Right lobe of liver (tissue), 4 donors: ENCODE results near the gene EEF2K.

Experiments
- POLR2A ChIP-seq: fragments of 450-650 bp; IDR thresholded peaks from one replicate; pipeline ENCODE4 v1.6.1; 2017; ENCODE audit warnings: antibody characterized with exemption, mild to moderate bottlenecking
- TF ChIP-seq, protein P1 (sequence below), 4 donors: fragments of 200-600 bp in 3 of 4; fragments of 450-650 bp in 1 of 4; IDR thresholded peaks; one replicate each; pipeline versions ENCODE4 v1.5.1 to v1.8.0; 2016 to 2022; ENCODE audit warnings: antibody characterized with exemption in 4 of 4, mild to moderate bottlenecking in 2 of 4
- donor health status: DM: no; HTN: no; CAD: no.
- donor health status: DM: no; HTN: no; CAD: no.
- donor health status: DM: no; HTN: yes; CAD: no.

DNA sequence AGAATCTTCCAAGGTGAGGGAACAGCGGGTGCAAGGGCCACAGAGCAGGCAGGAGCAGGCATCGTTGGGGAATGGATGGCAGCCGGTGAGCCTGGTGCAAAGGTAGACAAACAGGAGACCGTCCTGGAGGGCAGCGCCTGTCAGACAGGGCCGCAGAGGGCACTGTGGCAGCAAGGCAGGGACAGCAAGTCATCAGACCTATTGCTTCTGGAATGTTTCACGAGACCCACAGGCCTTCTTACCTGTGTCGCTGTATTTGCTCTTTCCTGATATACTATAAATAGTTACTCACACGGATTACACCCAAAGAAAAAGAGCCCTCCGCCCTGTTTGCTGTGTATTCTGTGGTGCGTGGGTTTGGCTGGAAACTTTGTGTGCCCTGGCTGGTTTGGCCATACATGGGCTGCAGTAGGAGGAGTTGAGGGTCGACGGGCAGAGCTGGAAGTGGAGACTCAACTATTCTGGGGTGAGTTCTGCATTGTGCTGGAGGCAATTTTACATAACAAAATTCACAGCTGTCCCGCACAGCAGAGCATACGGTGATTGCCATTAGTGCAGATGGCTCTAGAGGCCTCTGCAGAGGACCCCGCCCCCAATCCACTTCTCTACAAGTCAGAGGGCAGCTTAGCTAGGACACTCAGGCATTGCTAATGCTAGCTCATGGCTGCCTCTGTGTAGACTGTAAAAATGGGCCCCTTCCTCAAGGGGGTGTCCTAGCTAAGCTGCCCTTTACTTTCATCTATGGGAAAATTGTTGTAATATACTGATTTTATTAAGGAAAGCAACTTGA is 72.6 kb downstream of the EEF2K start:
- TF ChIP-seq, protein P1, sequence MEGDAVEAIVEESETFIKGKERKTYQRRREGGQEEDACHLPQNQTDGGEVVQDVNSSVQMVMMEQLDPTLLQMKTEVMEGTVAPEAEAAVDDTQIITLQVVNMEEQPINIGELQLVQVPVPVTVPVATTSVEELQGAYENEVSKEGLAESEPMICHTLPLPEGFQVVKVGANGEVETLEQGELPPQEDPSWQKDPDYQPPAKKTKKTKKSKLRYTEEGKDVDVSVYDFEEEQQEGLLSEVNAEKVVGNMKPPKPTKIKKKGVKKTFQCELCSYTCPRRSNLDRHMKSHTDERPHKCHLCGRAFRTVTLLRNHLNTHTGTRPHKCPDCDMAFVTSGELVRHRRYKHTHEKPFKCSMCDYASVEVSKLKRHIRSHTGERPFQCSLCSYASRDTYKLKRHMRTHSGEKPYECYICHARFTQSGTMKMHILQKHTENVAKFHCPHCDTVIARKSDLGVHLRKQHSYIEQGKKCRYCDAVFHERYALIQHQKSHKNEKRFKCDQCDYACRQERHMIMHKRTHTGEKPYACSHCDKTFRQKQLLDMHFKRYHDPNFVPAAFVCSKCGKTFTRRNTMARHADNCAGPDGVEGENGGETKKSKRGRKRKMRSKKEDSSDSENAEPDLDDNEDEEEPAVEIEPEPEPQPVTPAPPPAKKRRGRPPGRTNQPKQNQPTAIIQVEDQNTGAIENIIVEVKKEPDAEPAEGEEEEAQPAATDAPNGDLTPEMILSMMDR (IDR thresholded peaks at IDR 0.05): no peak
- no peak for TF ChIP-seq POLR2A
